Germinal center (tissue), 1 donor: ENCODE data around the gene AMPD2.

Experiments used
- DNase-seq: peaks from one replicate; pipeline ENCODE4 v3.0.0; 2012; ENCODE audit warnings: mixed read lengths, low spot score

AMPD2 gene

GRCh38 chr1:109619576-109620400 lies at the start of gene AMPD2, which contains the start of gene GNAT2:
AMPD2 (plus strand) TSS chr1:109619837; CDS start chr1:109621176, 1,339 bp downstream.
GNAT2 (minus strand) TSS chr1:109619616; CDS start chr1:109612870, 6,746 bp downstream.
- peak; percentile 86 for DNase-seq

GRCh38 chr1:109570414-109570813 lies 49.2 kb upstream of the AMPD2 start:
- no peak for DNase-seq

GRCh38 chr1:109573785-109574184 lies 45.9 kb upstream of the AMPD2 start:
- no peak for DNase-seq

- DNase-seq, result no peak
Measured at GRCh38 chr1:109578947-109579443, 40.6 kb upstream of the AMPD2 start.

GRCh38 chr1:109579491-109579890 lies 40.1 kb upstream of the AMPD2 start:
- DNase-seq, result no peak

- DNase-seq, result no peak
Measured at GRCh38 chr1:109582021-109582420, 37.6 kb upstream of the AMPD2 start.

- DNase-seq, result no peak
Measured at GRCh38 chr1:109584766-109585165, 34.9 kb upstream of the AMPD2 start.

- no peak for DNase-seq
Measured at GRCh38 chr1:109586055-109586454, 33.6 kb upstream of the AMPD2 start.

GRCh38 chr1:109589177-109589576 lies 30.5 kb upstream of the AMPD2 start:
- DNase-seq, result no peak

GRCh38 chr1:109589679-109590078 lies 30.0 kb upstream of the AMPD2 start:
- no peak for DNase-seq

- DNase-seq, result no peak
Measured at GRCh38 chr1:109592916-109593315, 26.7 kb upstream of the AMPD2 start.

GRCh38 chr1:109595531-109595930 lies 24.1 kb upstream of the AMPD2 start:
- DNase-seq, result no peak

GRCh38 chr1:109598156-109598555 lies 21.5 kb upstream of the AMPD2 start:
- DNase-seq, result no peak

GRCh38 chr1:109598655-109599054 lies 21.0 kb upstream of the AMPD2 start:
- no peak for DNase-seq

GRCh38 chr1:109603229-109603628 lies 16.4 kb upstream of the AMPD2 start:
- DNase-seq, result no peak

- no peak for DNase-seq
Measured at GRCh38 chr1:109605381-109605780, 14.3 kb upstream of the AMPD2 start.

GRCh38 chr1:109609881-109610280 lies 9.8 kb upstream of the AMPD2 start:
- no peak for DNase-seq

GRCh38 chr1:109610609-109611307 lies 8.9 kb upstream of the AMPD2 start:
- DNase-seq, result no peak

- DNase-seq, result no peak
Measured at GRCh38 chr1:109611308-109611990, 8.2 kb upstream of the AMPD2 start.

GRCh38 chr1:109613361-109614147 lies 6.1 kb upstream of the AMPD2 start:
- no peak for DNase-seq

GRCh38 chr1:109615879-109616278 lies 3.8 kb upstream of the AMPD2 start:
- peak; percentile 45 for DNase-seq

- no peak for DNase-seq
Measured at GRCh38 chr1:109616391-109616790, 3.2 kb upstream of the AMPD2 start.
